CD1c-positive myeloid dendritic cell (primary cell): ENCODE results near the gene ATG7.
"Not testable (repeated sequence)": the region's sequence is repeated elsewhere in the genome, so short reads cannot be mapped to it uniquely, and the experiment has no call there.

Experiments
- DNase-seq: peaks from one replicate; pipeline ENCODE4 v3.0.0-alpha.2; 2016; ENCODE audit errors: extremely low spot score

ATG7 gene

GRCh38 chr3:11424277-11424676, 152.1 kb downstream of the ATG7 start:
- no peak for DNase-seq

- no peak for DNase-seq
Measured at GRCh38 chr3:11430207-11430606, 158.0 kb downstream of the ATG7 start.

- DNase-seq: no peak
Measured at GRCh38 chr3:11430624-11431023, 158.4 kb downstream of the ATG7 start.

- no peak for DNase-seq
Measured at GRCh38 chr3:11431319-11431718, 159.1 kb downstream of the ATG7 start.

- DNase-seq: no peak
Measured at GRCh38 chr3:11434017-11434526, 161.9 kb downstream of the ATG7 start.

GRCh38 chr3:11434563-11435096, 162.4 kb downstream of the ATG7 start:
- no peak for DNase-seq

GRCh38 chr3:11435440-11436165, 163.4 kb downstream of the ATG7 start:
- no peak for DNase-seq

GRCh38 chr3:11436775-11437174, 164.6 kb downstream of the ATG7 start:
- no peak for DNase-seq

- no peak for DNase-seq
Measured at GRCh38 chr3:11437506-11437905, 165.3 kb downstream of the ATG7 start.

- DNase-seq: no peak
Measured at GRCh38 chr3:11438646-11439045, 166.4 kb downstream of the ATG7 start.

- peak; percentile 20 for DNase-seq
Measured at GRCh38 chr3:11441346-11441745, 169.1 kb downstream of the ATG7 start.

GRCh38 chr3:11444404-11444803, 172.2 kb downstream of the ATG7 start:
- no peak for DNase-seq

GRCh38 chr3:11445193-11445592, 173.0 kb downstream of the ATG7 start:
- not testable (repeated sequence) for DNase-seq

GRCh38 chr3:11445883-11446282, 173.7 kb downstream of the ATG7 start:
- DNase-seq: no peak

GRCh38 chr3:11447584-11448200, 175.5 kb downstream of the ATG7 start:
- DNase-seq: no peak

GRCh38 chr3:11450015-11450414, 177.8 kb downstream of the ATG7 start:
- DNase-seq: no peak

- no peak for DNase-seq
Measured at GRCh38 chr3:11452312-11452711, 180.1 kb downstream of the ATG7 start.

GRCh38 chr3:11452885-11453847, 181.0 kb downstream of the ATG7 start:
- no peak for DNase-seq

- peak; percentile 78 for DNase-seq
Measured at GRCh38 chr3:11455956-11456355, 183.8 kb downstream of the ATG7 start.

GRCh38 chr3:11457135-11457534, 184.9 kb downstream of the ATG7 start:
- DNase-seq: peak; percentile 23

- no peak for DNase-seq
Measured at GRCh38 chr3:11459186-11459824, 187.1 kb downstream of the ATG7 start.
